WTC11 (cell line): ENCODE measurements around the gene GFRA1. TPM values are rescaled to one million over a fixed set of nuclear protein-coding genes. Genes with fewer than 3 reads are reported as not detected.

Experiments used
- ATAC-seq: fragments of 200-7000 bp; cut with Tn5 transposase; 2 replicates; pipeline ENCODE4 v1.10.0; 2021; ENCODE audit warnings: mild to moderate bottlenecking, moderate library complexity
- CTCF ChIA-PET: fragments of 300-600 bp; sonication (Branson Sonifier 250); formaldehyde crosslinking; loops from one replicate; lab custom pipeline; 2021; ENCODE audit warnings: antibody characterized with exemption; lab: Charles Lee
- POLR2A ChIA-PET: fragments of 350-600 bp; sonication (Branson Sonifier 250); formaldehyde crosslinking; loops from one replicate; lab custom pipeline; 2021; ENCODE audit warnings: antibody characterized with exemption; lab: Charles Lee
- DNase-seq: peaks from one replicate; pipeline ENCODE4 v3.0.0; 2021; ENCODE audit warnings: low spot score
- H3K27ac Mint-ChIP-seq: 2 replicates; pipeline ENCODE4 v1.8.0; 2021; ENCODE audit warnings: mixed read lengths
- H3K27me3 Mint-ChIP-seq: 2 replicates; pipeline ENCODE4 v1.8.0; 2021; ENCODE audit warnings: low read depth, mild to moderate bottlenecking, moderate library complexity, mixed read lengths
- H3K36me3 Mint-ChIP-seq: 2 replicates; pipeline ENCODE4 v1.8.0; 2021; ENCODE audit warnings: mixed read lengths
- H3K4me1 Mint-ChIP-seq: 2 replicates; pipeline ENCODE4 v1.8.0; 2022; ENCODE audit warnings: mixed read lengths
- H3K4me3 Mint-ChIP-seq: 2 replicates; pipeline ENCODE4 v1.8.0; 2021; ENCODE audit warnings: mild to moderate bottlenecking, moderate library complexity, mixed read lengths
- H3K9me3 Mint-ChIP-seq: 2 replicates; pipeline ENCODE4 v1.8.0; 2021; ENCODE audit warnings: mixed read lengths
- CREM ChIP-seq: sonication (generic); formaldehyde crosslinking; IDR thresholded peaks from 2 replicates; pipeline ENCODE4 v1.8.1; 2022; ENCODE audit warnings: mild to moderate bottlenecking, missing genetic modification reagents, moderate library complexity
- ELF4 ChIP-seq: sonication (generic); formaldehyde crosslinking; IDR thresholded peaks from 2 replicates; pipeline ENCODE4 v1.8.1; 2022; ENCODE audit warnings: low read depth, mild to moderate bottlenecking, moderate library complexity, missing genetic modification reagents
- EMX1 ChIP-seq: fragments of 250-450 bp; sonication (Bioruptor Pico); IDR thresholded peaks from 2 replicates; pipeline ENCODE4 v1.8.0; 2021; ENCODE audit warnings: mild to moderate bottlenecking
- GRHL2 ChIP-seq: fragments of 250-450 bp; sonication (Bioruptor Pico); IDR thresholded peaks from 2 replicates; pipeline ENCODE4 v1.8.0; 2022; ENCODE audit warnings: mild to moderate bottlenecking, moderate library complexity; ENCODE audit not compliant: insufficient replicate concordance, severe bottlenecking
- MXD4 ChIP-seq: fragments of 250-450 bp; sonication (Bioruptor Pico); IDR thresholded peaks from 2 replicates; pipeline ENCODE4 v1.8.0; 2021; ENCODE audit warnings: mild to moderate bottlenecking, moderate library complexity, borderline replicate concordance
- NFATC4 ChIP-seq: fragments of 250-450 bp; sonication (Bioruptor Pico); IDR thresholded peaks from 2 replicates; pipeline ENCODE4 v1.9.0; 2021; ENCODE audit warnings: mild to moderate bottlenecking
- NFE2L1 ChIP-seq: sonication (generic); formaldehyde crosslinking; IDR thresholded peaks from 2 replicates; pipeline ENCODE4 v1.8.1; 2023; ENCODE audit warnings: missing genetic modification reagents
- NR2C2 ChIP-seq: sonication (generic); formaldehyde crosslinking; IDR thresholded peaks from 2 replicates; pipeline ENCODE4 v1.8.0; 2022; ENCODE audit warnings: mild to moderate bottlenecking, missing genetic modification reagents
- RELA ChIP-seq: sonication (generic); formaldehyde crosslinking; IDR thresholded peaks from 2 replicates; pipeline ENCODE4 v1.8.1; 2022; ENCODE audit warnings: missing genetic modification reagents, mild to moderate bottlenecking, borderline replicate concordance
- RORB ChIP-seq: fragments of 250-450 bp; sonication (Bioruptor Pico); IDR thresholded peaks from 2 replicates; pipeline ENCODE4 v1.9.0; 2021; ENCODE audit warnings: mild to moderate bottlenecking
- SOX15 ChIP-seq: fragments of 250-450 bp; sonication (Bioruptor Pico); IDR thresholded peaks from 2 replicates; pipeline ENCODE4 v1.9.0; 2021; ENCODE audit warnings: mild to moderate bottlenecking
- ZNF121 ChIP-seq: sonication (generic); formaldehyde crosslinking; IDR thresholded peaks from 2 replicates; pipeline ENCODE4 v1.8.0; 2023; ENCODE audit warnings: missing genetic modification reagents
- ZNF263 ChIP-seq: sonication (generic); formaldehyde crosslinking; IDR thresholded peaks from 2 replicates; pipeline ENCODE4 v1.8.1; 2022; ENCODE audit warnings: low read depth, mild to moderate bottlenecking, moderate library complexity, missing genetic modification reagents
- ZNF423 ChIP-seq: fragments of 250-450 bp; sonication (Bioruptor Pico); IDR thresholded peaks from 2 replicates; pipeline ENCODE4 v2.1.2; 2022; ENCODE audit warnings: mild to moderate bottlenecking, moderate library complexity
- total RNA-seq: library from RNA; stranded (reverse); gene quantifications from 3 replicates; pipeline ENCODE4 v1.2.3, GENCODE V29; 2021
- TF ChIP-seq, protein P1 (sequence below): sonication (generic); formaldehyde crosslinking; conservative IDR thresholded peaks from 2 replicates; pipeline ENCODE4 v1.8.1; 2023; ENCODE audit warnings: mild to moderate bottlenecking, low read depth, missing genetic modification reagents, moderate library complexity
- TF ChIP-seq, protein P2 (sequence below): sonication (generic); formaldehyde crosslinking; IDR thresholded peaks from 2 replicates; pipeline ENCODE4 v1.8.0; 2022; ENCODE audit warnings: mild to moderate bottlenecking, missing genetic modification reagents
- TF ChIP-seq, protein P3 (sequence below): sonication (generic); formaldehyde crosslinking; IDR thresholded peaks from 2 replicates; pipeline ENCODE4 v1.8.1; 2023; ENCODE audit warnings: mild to moderate bottlenecking, missing genetic modification reagents, moderate library complexity
- TF ChIP-seq, protein P4 (sequence below): fragments of 250-450 bp; sonication (Bioruptor Pico); conservative IDR thresholded peaks from 2 replicates; pipeline ENCODE4 v1.9.0; 2021; ENCODE audit warnings: mild to moderate bottlenecking
- TF ChIP-seq, protein P5 (sequence below): sonication (generic); formaldehyde crosslinking; IDR thresholded peaks from 2 replicates; pipeline ENCODE4 v1.8.1; 2022; ENCODE audit warnings: missing genetic modification reagents, borderline replicate concordance
- TF ChIP-seq, protein P6 (sequence below): sonication (generic); formaldehyde crosslinking; IDR thresholded peaks from 2 replicates; pipeline ENCODE4 v1.8.1; 2023; ENCODE audit warnings: mild to moderate bottlenecking, missing genetic modification reagents, moderate library complexity

GFRA1 gene
- total RNA-seq, 1 experiment from 2014 or later: 4.4 TPM

DNA sequence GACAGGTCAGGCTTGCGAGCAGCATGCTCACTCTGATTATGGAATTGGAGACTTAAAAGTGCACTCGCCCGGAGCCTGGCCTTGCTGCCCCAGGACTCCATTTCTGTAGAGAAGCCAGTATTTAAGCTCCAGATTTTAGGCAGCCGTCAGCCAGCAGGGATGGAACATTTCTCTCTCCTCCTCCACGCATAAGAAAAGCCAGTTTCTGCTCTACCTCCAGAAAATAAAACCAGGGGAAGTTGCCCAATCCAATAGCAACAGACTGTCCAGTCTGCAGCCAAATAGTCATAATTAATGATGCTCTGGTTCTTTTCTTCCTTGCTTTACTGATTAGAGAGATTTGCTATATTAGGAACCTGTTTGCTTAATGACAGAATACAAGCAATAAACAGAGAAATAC lies 203.2 kb downstream of the GFRA1 start:
- Mint-ChIP-seq H3K4me1 (peaks cover 26% of the 10 kb centered on the region), H3K27me3 (no peaks in the 10 kb centered on the region), H3K4me3 (no peak overlapping the region), H3K27ac (no peak overlapping the region), H3K36me3 (no peaks in the 10 kb centered on the region), H3K9me3 (no peaks in the 10 kb centered on the region)
- POLR2A ChIA-PET: interaction anchor here (0.6 kb wide), 1 partner anchor 128 kb away, joined by 3 read pairs; no protein-coding TSS in a partner anchor
- DNase-seq: no peak
- CTCF ChIA-PET: interaction anchor here (0.5 to 2.2 kb wide), 4 partner anchors 9 to 1286 kb away, joined by 3 to 8 read pairs (median 3); no protein-coding TSS in a partner anchor
- TF ChIP-seq, protein P1, sequence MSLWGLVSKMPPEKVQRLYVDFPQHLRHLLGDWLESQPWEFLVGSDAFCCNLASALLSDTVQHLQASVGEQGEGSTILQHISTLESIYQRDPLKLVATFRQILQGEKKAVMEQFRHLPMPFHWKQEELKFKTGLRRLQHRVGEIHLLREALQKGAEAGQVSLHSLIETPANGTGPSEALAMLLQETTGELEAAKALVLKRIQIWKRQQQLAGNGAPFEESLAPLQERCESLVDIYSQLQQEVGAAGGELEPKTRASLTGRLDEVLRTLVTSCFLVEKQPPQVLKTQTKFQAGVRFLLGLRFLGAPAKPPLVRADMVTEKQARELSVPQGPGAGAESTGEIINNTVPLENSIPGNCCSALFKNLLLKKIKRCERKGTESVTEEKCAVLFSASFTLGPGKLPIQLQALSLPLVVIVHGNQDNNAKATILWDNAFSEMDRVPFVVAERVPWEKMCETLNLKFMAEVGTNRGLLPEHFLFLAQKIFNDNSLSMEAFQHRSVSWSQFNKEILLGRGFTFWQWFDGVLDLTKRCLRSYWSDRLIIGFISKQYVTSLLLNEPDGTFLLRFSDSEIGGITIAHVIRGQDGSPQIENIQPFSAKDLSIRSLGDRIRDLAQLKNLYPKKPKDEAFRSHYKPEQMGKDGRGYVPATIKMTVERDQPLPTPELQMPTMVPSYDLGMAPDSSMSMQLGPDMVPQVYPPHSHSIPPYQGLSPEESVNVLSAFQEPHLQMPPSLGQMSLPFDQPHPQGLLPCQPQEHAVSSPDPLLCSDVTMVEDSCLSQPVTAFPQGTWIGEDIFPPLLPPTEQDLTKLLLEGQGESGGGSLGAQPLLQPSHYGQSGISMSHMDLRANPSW (CRISPR knock-in tag): no peak
- TF ChIP-seq GRHL2 (no peak), RELA (no peak), ZNF263 (CRISPR knock-in tag) (no peak), NFE2L1 (CRISPR knock-in tag) (no peak), ZNF423 (CRISPR knock-in tag) (no peak), ELF4 (CRISPR knock-in tag) (no peak)
- TF ChIP-seq, protein P2, sequence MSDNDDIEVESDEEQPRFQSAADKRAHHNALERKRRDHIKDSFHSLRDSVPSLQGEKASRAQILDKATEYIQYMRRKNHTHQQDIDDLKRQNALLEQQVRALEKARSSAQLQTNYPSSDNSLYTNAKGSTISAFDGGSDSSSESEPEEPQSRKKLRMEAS (CRISPR knock-in tag): no peak
- TF ChIP-seq, protein P3, sequence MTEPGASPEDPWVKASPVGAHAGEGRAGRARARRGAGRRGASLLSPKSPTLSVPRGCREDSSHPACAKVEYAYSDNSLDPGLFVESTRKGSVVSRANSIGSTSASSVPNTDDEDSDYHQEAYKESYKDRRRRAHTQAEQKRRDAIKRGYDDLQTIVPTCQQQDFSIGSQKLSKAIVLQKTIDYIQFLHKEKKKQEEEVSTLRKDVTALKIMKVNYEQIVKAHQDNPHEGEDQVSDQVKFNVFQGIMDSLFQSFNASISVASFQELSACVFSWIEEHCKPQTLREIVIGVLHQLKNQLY (CRISPR knock-in tag): no peak
- ATAC-seq: no peak

DNA sequence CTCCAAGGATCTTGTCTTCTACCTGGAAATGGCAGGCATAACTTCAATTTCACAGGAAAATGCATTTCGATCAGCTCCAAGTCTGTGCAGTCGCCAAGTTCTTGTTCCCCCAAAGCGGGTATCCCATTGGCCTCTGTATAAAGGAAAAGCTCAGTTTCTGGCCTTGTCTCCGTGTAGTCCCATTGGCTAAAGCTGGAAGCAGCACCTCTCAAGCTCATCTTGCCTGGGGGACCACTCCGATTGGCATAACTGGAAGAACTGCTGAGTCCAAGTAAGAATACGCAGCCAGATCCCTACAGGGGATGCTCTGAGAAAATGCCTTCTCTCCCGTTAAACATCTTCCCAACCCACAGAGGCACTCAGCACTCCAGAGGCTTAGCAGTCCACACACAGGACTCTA lies 205.2 kb downstream of the GFRA1 start:
- H3K9me3 Mint-ChIP-seq: no peaks in the 10 kb centered on the region
- ChIA-PET POLR2A (interaction anchor here (0.6 kb wide), 1 partner anchor 170 kb away, joined by 7 read pairs; no protein-coding TSS in a partner anchor), CTCF (interaction anchor here (0.6 kb wide), 1 partner anchor 330 kb away, joined by 3 read pairs; no protein-coding TSS in a partner anchor)
- no peaks in the 10 kb centered on the region for H3K36me3 Mint-ChIP-seq
- no peak for DNase-seq
- no peak overlapping the region for H3K27ac Mint-ChIP-seq
- no peak overlapping the region for H3K4me3 Mint-ChIP-seq
- TF ChIP-seq, protein P4, sequence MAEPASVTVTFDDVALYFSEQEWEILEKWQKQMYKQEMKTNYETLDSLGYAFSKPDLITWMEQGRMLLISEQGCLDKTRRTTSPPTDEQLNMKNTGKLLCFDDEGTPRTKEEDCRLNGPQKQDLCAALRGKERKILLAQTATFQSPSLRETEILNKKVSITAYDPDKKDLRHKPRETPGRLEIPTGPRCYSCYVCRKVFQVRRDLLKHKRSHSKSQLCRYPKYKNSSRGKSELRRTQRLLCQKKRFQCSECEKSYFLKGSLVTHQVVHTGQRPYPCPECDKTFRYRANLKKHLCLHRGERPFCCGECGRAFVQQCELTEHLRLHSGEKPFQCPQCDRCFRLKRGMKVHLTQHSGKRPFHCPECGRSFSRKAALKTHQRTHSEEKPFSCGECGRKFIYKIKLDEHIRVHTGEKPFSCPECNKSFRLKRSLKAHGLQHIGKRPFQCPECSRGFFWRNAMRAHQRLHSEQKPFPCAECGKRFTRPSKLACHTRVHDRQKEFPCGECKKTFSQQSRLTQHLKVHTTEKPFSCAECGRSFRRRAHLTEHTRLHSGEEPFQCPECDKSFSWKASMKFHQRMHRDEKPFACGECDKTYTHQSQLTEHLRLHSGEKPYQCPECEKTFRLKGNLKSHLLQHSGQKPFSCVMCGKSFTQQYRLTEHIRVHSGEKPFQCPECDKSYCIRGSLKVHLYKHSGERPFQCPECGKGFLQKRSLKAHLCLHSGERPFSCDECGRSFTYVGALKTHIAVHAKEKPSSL (CRISPR knock-in tag): no peak
- TF ChIP-seq RORB (CRISPR knock-in tag): no peak
- TF ChIP-seq ZNF121 (CRISPR knock-in tag): no peak
- no peak for TF ChIP-seq EMX1 (CRISPR knock-in tag)
- TF ChIP-seq, protein P5, sequence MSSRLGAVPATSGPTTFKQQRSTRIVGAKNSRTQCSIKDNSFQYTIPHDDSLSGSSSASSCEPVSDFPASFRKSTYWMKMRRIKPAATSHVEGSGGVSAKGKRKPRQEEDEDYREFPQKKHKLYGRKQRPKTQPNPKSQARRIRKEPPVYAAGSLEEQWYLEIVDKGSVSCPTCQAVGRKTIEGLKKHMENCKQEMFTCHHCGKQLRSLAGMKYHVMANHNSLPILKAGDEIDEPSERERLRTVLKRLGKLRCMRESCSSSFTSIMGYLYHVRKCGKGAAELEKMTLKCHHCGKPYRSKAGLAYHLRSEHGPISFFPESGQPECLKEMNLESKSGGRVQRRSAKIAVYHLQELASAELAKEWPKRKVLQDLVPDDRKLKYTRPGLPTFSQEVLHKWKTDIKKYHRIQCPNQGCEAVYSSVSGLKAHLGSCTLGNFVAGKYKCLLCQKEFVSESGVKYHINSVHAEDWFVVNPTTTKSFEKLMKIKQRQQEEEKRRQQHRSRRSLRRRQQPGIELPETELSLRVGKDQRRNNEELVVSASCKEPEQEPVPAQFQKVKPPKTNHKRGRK (CRISPR knock-in tag): no peak
- ATAC-seq: no peak
- H3K4me1 Mint-ChIP-seq: peaks cover 20% of the 10 kb centered on the region
- no peaks in the 10 kb centered on the region for H3K27me3 Mint-ChIP-seq

DNA sequence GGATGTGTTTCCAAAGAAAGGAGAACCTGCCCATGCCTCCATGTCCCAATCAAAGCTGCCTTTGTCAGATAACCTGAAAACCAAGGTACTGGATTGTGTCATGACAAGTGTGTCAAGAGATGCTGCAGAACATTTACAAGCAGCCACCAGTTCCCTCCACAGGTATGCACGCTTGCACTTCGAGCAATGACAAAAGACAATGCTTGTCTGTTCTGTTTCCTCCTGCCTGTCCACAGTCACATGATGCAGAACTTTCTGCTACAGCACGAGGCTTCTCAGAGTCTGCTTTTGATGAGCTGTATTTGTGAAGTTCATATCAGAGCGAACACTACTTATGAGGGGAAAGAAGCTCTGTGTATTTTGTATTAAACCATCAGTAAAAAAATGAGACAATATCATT lies 209.9 kb downstream of the GFRA1 start:
- Mint-ChIP-seq H3K9me3 (no peaks in the 10 kb centered on the region), H3K27ac (no peak overlapping the region)
- POLR2A ChIA-PET: no interaction called here
- TF ChIP-seq NFATC4 (CRISPR knock-in tag) (no peak), MXD4 (CRISPR knock-in tag) (no peak), CREM (CRISPR knock-in tag) (no peak), SOX15 (no peak), NR2C2 (CRISPR knock-in tag) (no peak)
- TF ChIP-seq, protein P6, sequence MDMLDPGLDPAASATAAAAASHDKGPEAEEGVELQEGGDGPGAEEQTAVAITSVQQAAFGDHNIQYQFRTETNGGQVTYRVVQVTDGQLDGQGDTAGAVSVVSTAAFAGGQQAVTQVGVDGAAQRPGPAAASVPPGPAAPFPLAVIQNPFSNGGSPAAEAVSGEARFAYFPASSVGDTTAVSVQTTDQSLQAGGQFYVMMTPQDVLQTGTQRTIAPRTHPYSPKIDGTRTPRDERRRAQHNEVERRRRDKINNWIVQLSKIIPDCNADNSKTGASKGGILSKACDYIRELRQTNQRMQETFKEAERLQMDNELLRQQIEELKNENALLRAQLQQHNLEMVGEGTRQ (CRISPR knock-in tag): no peak
- TF ChIP-seq, protein P1 (CRISPR knock-in tag): no peak
- TF ChIP-seq, protein P5 (CRISPR knock-in tag): no peak

More for the DNA sequence above, 209.9 kb downstream of the GFRA1 start:
- no peaks in the 10 kb centered on the region for H3K27me3 Mint-ChIP-seq
- CTCF ChIA-PET: no interaction called here
- no peaks in the 10 kb centered on the region for H3K4me1 Mint-ChIP-seq
- ATAC-seq (no peak), DNase-seq (no peak)
- no peaks in the 10 kb centered on the region for H3K36me3 Mint-ChIP-seq
- H3K4me3 Mint-ChIP-seq: no peak overlapping the region
